Osteoblast (primary cell): ENCODE data around the gene HSCB. TPM values are rescaled to one million over a fixed set of nuclear protein-coding genes. Genes with fewer than 3 reads are reported as not detected.

Experiments
- DNase-seq: peaks from one replicate; pipeline ENCODE4 v3.0.0; 2011; ENCODE audit warnings: low spot score, mixed read lengths; ENCODE audit not compliant: insufficient read length; ENCODE audit errors: missing footprints
- H2AFZ ChIP-seq: 2 replicates; pipeline ENCODE4 v1.6.0; 2011; ENCODE audit warnings: mild to moderate bottlenecking, low read length
- H3K27ac ChIP-seq: 2 replicates; pipeline ENCODE4 v1.5.1; 2011; ENCODE audit warnings: mild to moderate bottlenecking, low read depth, low read length, moderate library complexity
- H3K27me3 ChIP-seq: 2 replicates; pipeline ENCODE4 v1.6.0; 2012; ENCODE audit warnings: mild to moderate bottlenecking, control low read depth, inconsistent platforms, low read length, moderate library complexity; ENCODE audit not compliant: insufficient read depth
- H3K36me3 ChIP-seq: 2 replicates; pipeline ENCODE4 v1.5.1; 2011; ENCODE audit warnings: mild to moderate bottlenecking, low read length, control low read depth, moderate library complexity; ENCODE audit not compliant: insufficient read depth
- H3K4me1 ChIP-seq: 2 replicates; pipeline ENCODE4 v1.5.1; 2011; ENCODE audit warnings: mild to moderate bottlenecking, low read length, control low read depth, moderate library complexity; ENCODE audit not compliant: insufficient read depth
- H3K4me2 ChIP-seq: 2 replicates; pipeline ENCODE4 v1.6.0; 2011; ENCODE audit warnings: mild to moderate bottlenecking, low read length; ENCODE audit not compliant: insufficient read depth
- H3K4me3 ChIP-seq: fragments of 200-600 bp; sonication (generic); 3 replicates; pipeline ENCODE4 v1.5.1; 2012; ENCODE audit warnings: mild to moderate bottlenecking, low read length, inconsistent platforms; ENCODE audit not compliant: insufficient read depth
- H3K79me2 ChIP-seq: 2 replicates; pipeline ENCODE4 v1.6.0; 2012; ENCODE audit warnings: mild to moderate bottlenecking, low read length, control low read depth, inconsistent platforms; ENCODE audit not compliant: insufficient read depth
- H3K9me3 ChIP-seq: 2 replicates; pipeline ENCODE4 v1.5.1; 2011; ENCODE audit warnings: low read depth, low read length, control low read depth
- H4K20me1 ChIP-seq: 2 replicates; pipeline ENCODE4 v1.6.0; 2012; ENCODE audit warnings: mild to moderate bottlenecking, low read length, control low read depth; ENCODE audit not compliant: insufficient read depth
- total RNA-seq: library from RNA; depleted of rRNA; stranded (reverse); fragments of >200 nt; gene quantifications from 2 replicates; pipeline ENCODE4 v1.2.3, GENCODE V29; 2012
- TF ChIP-seq, protein P1 (sequence below): IDR thresholded peaks from 2 replicates; pipeline ENCODE4 v1.5.1; 2011; ENCODE audit warnings: mild to moderate bottlenecking, low read depth, low read length, moderate library complexity; ENCODE audit errors: extremely low read depth

Gene HSCB
- total RNA-seq, 1 donor = 13.0 TPM

DNA sequence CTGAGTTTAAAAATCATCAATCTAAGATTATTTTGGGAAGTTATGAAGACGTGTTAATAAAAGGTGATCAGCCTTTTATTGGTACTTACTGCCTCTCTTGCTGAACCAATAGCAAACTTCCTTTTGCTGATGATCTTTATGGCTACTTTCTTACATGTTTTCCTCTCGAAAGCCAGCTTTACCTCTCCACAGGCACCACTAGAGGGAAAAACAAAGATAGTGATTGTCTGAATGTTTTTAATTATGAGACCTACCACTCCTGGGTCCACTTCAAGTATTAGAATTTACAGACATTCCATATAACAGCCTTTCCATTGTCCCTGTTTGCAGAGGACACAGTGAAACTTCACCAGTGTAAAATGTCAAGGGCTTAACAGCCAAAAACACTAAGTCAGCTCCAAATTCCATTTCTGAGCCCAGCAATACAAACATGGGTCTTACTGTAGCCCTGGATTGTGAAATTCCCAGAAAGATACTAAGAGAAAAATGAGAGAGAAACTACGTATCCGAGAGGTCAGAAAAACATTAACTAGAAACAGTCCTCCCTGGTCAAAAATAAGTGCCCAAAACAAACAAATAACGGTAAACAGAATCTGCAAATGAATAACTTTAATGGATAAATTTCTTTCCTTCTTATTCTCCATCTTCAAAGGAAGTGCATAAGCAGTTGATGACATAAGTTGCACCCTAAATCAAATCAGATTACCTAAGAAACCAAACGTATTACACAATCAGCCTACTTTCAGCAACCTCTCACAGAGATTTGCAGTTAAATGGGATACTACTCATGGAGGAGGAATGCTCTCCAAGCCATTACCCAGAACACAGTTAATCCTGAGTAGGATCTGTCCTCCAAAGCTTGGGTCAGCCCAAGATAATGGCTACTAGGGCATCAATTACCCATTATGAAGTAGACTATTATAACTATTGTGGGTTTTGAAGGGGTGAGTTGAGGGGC, 29.7 kb upstream of the HSCB start:
- Histone ChIP-seq H3K27ac (peak overlapping the region; percentile 95), H2AFZ (peak overlapping the region; percentile 33), H3K4me1 (peaks cover 43% of the 10 kb centered on the region), H3K4me3 (peak overlapping the region; percentile 45), H3K9me3 (no peaks in the 10 kb centered on the region), H3K4me2 (peak overlapping the region; percentile 60), H3K27me3 (no peaks in the 10 kb centered on the region), H3K79me2 (no peaks in the 10 kb centered on the region), H4K20me1 (no peaks in the 10 kb centered on the region), H3K36me3 (peaks cover 9% of the 10 kb centered on the region)
- DNase-seq = peak; percentile 89
- TF ChIP-seq, protein P1, sequence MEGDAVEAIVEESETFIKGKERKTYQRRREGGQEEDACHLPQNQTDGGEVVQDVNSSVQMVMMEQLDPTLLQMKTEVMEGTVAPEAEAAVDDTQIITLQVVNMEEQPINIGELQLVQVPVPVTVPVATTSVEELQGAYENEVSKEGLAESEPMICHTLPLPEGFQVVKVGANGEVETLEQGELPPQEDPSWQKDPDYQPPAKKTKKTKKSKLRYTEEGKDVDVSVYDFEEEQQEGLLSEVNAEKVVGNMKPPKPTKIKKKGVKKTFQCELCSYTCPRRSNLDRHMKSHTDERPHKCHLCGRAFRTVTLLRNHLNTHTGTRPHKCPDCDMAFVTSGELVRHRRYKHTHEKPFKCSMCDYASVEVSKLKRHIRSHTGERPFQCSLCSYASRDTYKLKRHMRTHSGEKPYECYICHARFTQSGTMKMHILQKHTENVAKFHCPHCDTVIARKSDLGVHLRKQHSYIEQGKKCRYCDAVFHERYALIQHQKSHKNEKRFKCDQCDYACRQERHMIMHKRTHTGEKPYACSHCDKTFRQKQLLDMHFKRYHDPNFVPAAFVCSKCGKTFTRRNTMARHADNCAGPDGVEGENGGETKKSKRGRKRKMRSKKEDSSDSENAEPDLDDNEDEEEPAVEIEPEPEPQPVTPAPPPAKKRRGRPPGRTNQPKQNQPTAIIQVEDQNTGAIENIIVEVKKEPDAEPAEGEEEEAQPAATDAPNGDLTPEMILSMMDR = peak; percentile 21

DNA sequence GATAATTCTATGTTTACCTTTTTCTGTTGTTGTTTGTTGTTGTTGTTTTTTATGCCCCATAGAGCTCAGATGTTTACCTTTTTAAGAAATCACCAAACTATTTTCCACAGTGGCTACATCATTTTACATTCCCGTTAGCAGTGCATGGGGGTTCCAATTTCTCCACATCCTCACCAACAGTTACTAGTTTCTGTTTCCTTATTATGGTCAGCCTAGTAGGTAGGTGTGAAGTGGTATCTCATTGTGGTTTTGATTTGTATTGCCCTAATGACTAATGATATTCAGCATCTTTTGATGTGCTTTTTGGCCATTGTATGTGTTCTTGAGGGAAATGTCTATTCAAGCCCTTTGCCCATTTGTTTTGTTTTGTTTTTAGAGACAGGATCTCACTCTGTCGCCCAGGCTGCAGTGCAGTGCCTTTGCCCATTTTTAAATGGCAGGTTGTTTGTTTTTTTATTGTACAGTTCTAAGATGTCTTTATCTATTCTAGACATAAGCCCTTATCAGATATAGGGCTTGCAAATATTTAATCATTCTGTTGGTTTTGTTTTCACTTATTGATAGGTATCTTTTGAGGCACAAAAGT, 27.7 kb upstream of the HSCB start:
- Histone ChIP-seq H3K4me1 (peaks cover 39% of the 10 kb centered on the region), H3K79me2 (no peaks in the 10 kb centered on the region), H3K27me3 (no peaks in the 10 kb centered on the region), H2AFZ (no peak overlapping the region), H4K20me1 (no peaks in the 10 kb centered on the region), H3K27ac (no peak overlapping the region), H3K9me3 (no peaks in the 10 kb centered on the region), H3K4me2 (no peak overlapping the region), H3K4me3 (no peak overlapping the region), H3K36me3 (peaks cover 2% of the 10 kb centered on the region)
- no peak for DNase-seq
- TF ChIP-seq, protein P1 = no peak

DNA sequence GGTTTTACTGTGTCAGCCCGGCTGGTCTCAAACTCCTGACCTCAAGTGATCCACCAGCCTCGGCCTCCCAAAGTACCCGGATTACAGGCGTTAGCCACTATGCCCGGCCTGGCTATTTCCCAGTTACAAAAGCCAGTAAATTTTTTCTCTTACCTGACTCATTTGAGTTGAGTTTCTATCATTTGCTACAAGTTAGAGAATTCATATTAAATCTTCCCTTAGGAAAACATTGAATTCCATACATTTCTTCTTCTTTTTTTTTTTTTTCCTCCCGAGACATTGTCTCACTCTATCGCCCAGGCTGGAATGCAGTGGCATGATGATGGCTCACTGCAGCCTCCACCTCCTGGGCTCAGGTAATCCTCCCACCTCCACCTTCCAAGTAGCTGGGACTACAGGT, 26.2 kb upstream of the HSCB start:
- Histone ChIP-seq H2AFZ (no peak overlapping the region), H3K27me3 (no peaks in the 10 kb centered on the region), H3K79me2 (no peaks in the 10 kb centered on the region), H4K20me1 (no peaks in the 10 kb centered on the region), H3K4me2 (no peak overlapping the region), H3K9me3 (no peaks in the 10 kb centered on the region), H3K27ac (no peak overlapping the region), H3K4me1 (peaks cover 25% of the 10 kb centered on the region), H3K36me3 (no peaks in the 10 kb centered on the region), H3K4me3 (no peak overlapping the region)
- DNase-seq = no peak
- TF ChIP-seq, protein P1 = no peak

DNA sequence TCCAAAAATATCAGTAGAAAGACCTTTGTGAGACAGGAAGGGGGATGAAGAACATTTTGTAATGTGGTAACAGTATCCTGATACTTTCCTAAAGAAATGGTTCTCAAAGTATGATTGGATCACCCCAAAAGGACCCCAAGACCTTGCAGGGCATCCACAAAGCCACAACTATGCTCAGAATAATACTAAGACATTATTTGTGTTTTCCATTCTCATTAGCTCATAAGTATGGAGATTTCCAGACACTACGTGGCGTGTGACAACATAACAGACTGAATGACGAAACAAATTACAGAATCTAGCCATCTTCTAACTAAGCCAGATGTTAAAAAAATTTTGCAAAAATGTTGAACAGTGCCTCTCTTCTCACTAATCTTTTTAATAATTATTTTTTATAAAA, 25.2 kb upstream of the HSCB start:
- DNase-seq = peak; percentile 45
- TF ChIP-seq, protein P1 = no peak

More for the DNA sequence above, 25.2 kb upstream of the HSCB start:
- H3K36me3 ChIP-seq = no peaks in the 10 kb centered on the region
- no peaks in the 10 kb centered on the region for H3K9me3 ChIP-seq
- H4K20me1 ChIP-seq = no peaks in the 10 kb centered on the region
- no peaks in the 10 kb centered on the region for H3K27me3 ChIP-seq
- no peak overlapping the region for H3K4me3 ChIP-seq
- no peaks in the 10 kb centered on the region for H3K79me2 ChIP-seq
- peak overlapping the region; percentile 30 for H3K27ac ChIP-seq
- H3K4me2 ChIP-seq = no peak overlapping the region
- H2AFZ ChIP-seq = no peak overlapping the region
- peaks cover 14% of the 10 kb centered on the region for H3K4me1 ChIP-seq
